HepG2 (cell line): ENCODE measurements around the gene TMEM44. TPM values are rescaled to one million over a fixed set of nuclear protein-coding genes. Genes with fewer than 3 reads are reported as not detected.

ENCODE experiments used
- ATAC-seq: fragments of 200-7000 bp; cut with Tn5 transposase; 3 replicates; pipeline ENCODE4 v1.9.1; 2020; ENCODE audit warnings: mild to moderate bottlenecking, moderate library complexity
- BruUV-seq: library from RNA; stranded (reverse); fragments of 400-500 nt; replicated peaks from 2 replicates; lab custom pipeline; 2021; lab: Mats Ljungman, UMichigan
- CTCF ChIA-PET: fragments of 300-600 bp; formaldehyde crosslinking; extraction: SDS; loops from one replicate; lab custom pipeline; 2021; ENCODE audit warnings: low total read pairs, inconsistent platforms, low intra/inter-chr PET ratio; lab: Yijun Ruan, JAX
- POLR2A ChIA-PET: fragments of 350-600 bp; sonication (Branson Sonifier 250); formaldehyde crosslinking; loops from one replicate; lab custom pipeline; 2020; ENCODE audit warnings: antibody characterized with exemption, inconsistent platforms; lab: Yijun Ruan, JAX
- DNase-seq: peaks from one replicate; pipeline ENCODE4 v3.0.0-alpha.2; 2015; ENCODE audit warnings: low spot score
- FAIRE-seq: peaks from 3 replicates; lab custom pipeline; 2011; peaks lifted over from hg19 to GRCh38; lab: Jason Lieb, UNC
- H2AFZ ChIP-seq: one replicate; pipeline ENCODE4 v1.6.1; 2011; ENCODE audit warnings: low read length, inconsistent platforms
- H3K27ac ChIP-seq: fragments of 300-600 bp; 3 replicates; pipeline ENCODE4 v1.8.0; 2011; ENCODE audit warnings: mixed run types, mild to moderate bottlenecking, mixed read lengths, low read length, inconsistent platforms; ENCODE audit not compliant: insufficient read depth; ENCODE audit errors: extremely low read length
- H3K27me3 ChIP-seq, 2 experiments: fragments of 200-600 bp in 1 of 2; 2 replicates in 1 of 2; 3 replicates in 1 of 2; pipeline versions ENCODE4 v1.6.0 to v1.8.0; 2011; ENCODE audit warnings: low read length in 2 of 2, mild to moderate bottlenecking in 2 of 2, moderate library complexity in 2 of 2, inconsistent platforms in 1 of 2; ENCODE audit not compliant: insufficient read depth in 2 of 2, control insufficient read depth in 1 of 2
- H3K36me3 ChIP-seq, 2 experiments: fragments of 200-600 bp in 1 of 2; replicated peaks in 1 of 2; 2 replicates in 1 of 2; 3 replicates in 1 of 2; pipeline versions ENCODE4 v1.5.1 to v1.8.0; 2011; ENCODE audit warnings: low read length in 2 of 2, inconsistent platforms in 1 of 2; ENCODE audit not compliant: insufficient read depth in 2 of 2, control insufficient read depth in 1 of 2
- H3K4me1 ChIP-seq: 2 replicates; pipeline ENCODE4 v1.5.1; 2012; ENCODE audit warnings: low read length, inconsistent platforms; ENCODE audit not compliant: insufficient read depth
- H3K4me2 ChIP-seq: 2 replicates; pipeline ENCODE4 v1.6.0; 2011; ENCODE audit warnings: low read depth, low read length, inconsistent platforms
- H3K4me3 ChIP-seq, 3 experiments: fragments of 200-600 bp in 1 of 3; sonication (generic), shearing (Covaris generic) in 1 of 3; replicated peaks in 1 of 3; 2 replicates each; pipeline ENCODE4 v1.5.1; 2011 to 2016; ENCODE audit warnings: low read length in 3 of 3, inconsistent platforms in 2 of 3, low read depth in 2 of 3, mild to moderate bottlenecking in 2 of 3, control low read depth in 1 of 3, mixed read lengths in 1 of 3; ENCODE audit not compliant: insufficient read depth in 1 of 3
- H3K79me2 ChIP-seq: one replicate; pipeline ENCODE4 v1.6.1; 2011; ENCODE audit warnings: low read length, inconsistent platforms; ENCODE audit not compliant: insufficient read depth
- H3K9ac ChIP-seq: 2 replicates; pipeline ENCODE4 v1.6.0; 2011; ENCODE audit warnings: mild to moderate bottlenecking, low read depth, low read length, inconsistent platforms; ENCODE audit not compliant: insufficient read depth
- H3K9me3 ChIP-seq: 2 replicates; pipeline ENCODE4 v1.5.1; 2012; ENCODE audit warnings: mild to moderate bottlenecking, low read length
- H4K20me1 ChIP-seq: 2 replicates; pipeline ENCODE4 v1.6.0; 2011; ENCODE audit warnings: inconsistent platforms, mild to moderate bottlenecking, low read length, moderate library complexity; ENCODE audit not compliant: insufficient read depth
- BRD4 ChIP-seq: sonication (generic); formaldehyde crosslinking; IDR thresholded peaks from 2 replicates; pipeline ENCODE4 v1.4.0; 2020; ENCODE audit warnings: missing genetic modification reagents
- CSRNP1 ChIP-seq: sonication (generic); formaldehyde crosslinking; IDR thresholded peaks from 2 replicates; pipeline ENCODE4 v1.8.1; 2023; ENCODE audit warnings: mild to moderate bottlenecking, missing genetic modification reagents
- HDAC1 ChIP-seq: sonication (generic); formaldehyde crosslinking; IDR thresholded peaks from 2 replicates; pipeline ENCODE4 v1.5.1; 2020; ENCODE audit warnings: mild to moderate bottlenecking, missing genetic modification reagents
- NFE2L1 ChIP-seq: sonication (generic); formaldehyde crosslinking; IDR thresholded peaks from 2 replicates; pipeline ENCODE4 v1.4.0; 2020; ENCODE audit warnings: missing genetic modification reagents, mild to moderate bottlenecking, borderline replicate concordance
- NFIC ChIP-seq: IDR thresholded peaks from 2 replicates; pipeline ENCODE4 v1.6.1; 2012; ENCODE audit warnings: mild to moderate bottlenecking, low read length, inconsistent platforms
- PRDM15 ChIP-seq: sonication (generic); formaldehyde crosslinking; IDR thresholded peaks from 2 replicates; pipeline ENCODE4 v1.4.0; 2020; ENCODE audit warnings: missing genetic modification reagents
- SMC3 ChIP-seq: IDR thresholded peaks from 2 replicates; pipeline ENCODE4 v1.6.1; 2011; ENCODE audit warnings: low read length, improper control_type of control experiment
- TOPORS ChIP-seq: sonication (generic); formaldehyde crosslinking; IDR thresholded peaks from 2 replicates; pipeline ENCODE4 v1.8.0; 2023; ENCODE audit warnings: mild to moderate bottlenecking, missing genetic modification reagents
- U2AF2 ChIP-seq: fragments of 200-400 bp; formaldehyde crosslinking; IDR thresholded peaks from 2 replicates; pipeline ENCODE4 v1.6.1; 2017; ENCODE audit warnings: low read depth, mild to moderate bottlenecking, low read length
- ZFP1 ChIP-seq: IDR thresholded peaks from 2 replicates; pipeline ENCODE4 v1.6.1; 2016
- ZNF512B ChIP-seq: sonication (generic); formaldehyde crosslinking; IDR thresholded peaks from 2 replicates; pipeline ENCODE4 v1.5.1; 2020; ENCODE audit warnings: missing genetic modification reagents, mild to moderate bottlenecking, borderline replicate concordance
- ZNF543 ChIP-seq: sonication (generic); formaldehyde crosslinking; IDR thresholded peaks from 2 replicates; pipeline ENCODE4 v1.4.0; 2020; ENCODE audit warnings: mild to moderate bottlenecking, missing genetic modification reagents
- ZNF552 ChIP-seq: sonication (generic); formaldehyde crosslinking; IDR thresholded peaks from 2 replicates; pipeline ENCODE4 v1.9.0; 2022; ENCODE audit warnings: missing genetic modification reagents, mild to moderate bottlenecking, borderline replicate concordance
- ZNF746 ChIP-seq: sonication (generic); formaldehyde crosslinking; IDR thresholded peaks from 2 replicates; pipeline ENCODE4 v1.8.0; 2022; ENCODE audit warnings: mild to moderate bottlenecking, missing genetic modification reagents
- WGBS: methylation state at CpG from one replicate; pipeline ENCODE4 v1.1.6; 2017; ENCODE audit warnings: low lambda C conversion rate; 5-methylcytosine and 5-hydroxymethylcytosine counted together
- in situ Hi-C: cut with HindIII; loops from 2 replicates; pipeline ENCODE4 v1.10.0; 2017; ENCODE audit warnings: low pct_unique_long_range_greater_than_20kb; ENCODE audit not compliant: extremely low pct_ligation_motif_present
- intact Hi-C: fragments of 100-400 bp; cut with micrococcal nuclease; formaldehyde crosslinking; loops from one replicate; pipeline ENCODE4 v1.10.0; 2022; ENCODE audit not compliant: unreplicated experiment
- polyA plus RNA-seq, 8 experiments: library from polyadenylated mRNA; depleted of rRNA in 3 of 8; stranded (reverse) in 7 of 8; unstranded in 1 of 8; fragments of >200 nt; fragmentation: Illumina TruSeq in 4 of 8; extraction: Trizol in 4 of 8; gene quantifications; 2 replicates each; pipeline versions ENCODE4 v1.2.1 to v1.2.3, GENCODE V29; 2011 to 2016; ENCODE audit warnings: low read depth in 4 of 8, missing spikeins in 1 of 8, mixed read lengths in 1 of 8; ENCODE audit not compliant: insufficient read depth in 1 of 8
- total RNA-seq, 5 experiments: library from RNA; depleted of rRNA; stranded (reverse); fragments of >200 nt; fragmentation: Illumina TruSeq; extraction: Trizol; gene quantifications; 2 replicates each; pipeline ENCODE4 v1.2.3, GENCODE V29; 2016; ENCODE audit warnings: low read depth in 1 of 5

TMEM44 gene
- total and polyA plus RNA-seq, 2 of the 13 experiments (the other 11 are each of a cell fraction or from before 2014, with no cell fraction given) = 7.3 to 13.8 TPM

DNA sequence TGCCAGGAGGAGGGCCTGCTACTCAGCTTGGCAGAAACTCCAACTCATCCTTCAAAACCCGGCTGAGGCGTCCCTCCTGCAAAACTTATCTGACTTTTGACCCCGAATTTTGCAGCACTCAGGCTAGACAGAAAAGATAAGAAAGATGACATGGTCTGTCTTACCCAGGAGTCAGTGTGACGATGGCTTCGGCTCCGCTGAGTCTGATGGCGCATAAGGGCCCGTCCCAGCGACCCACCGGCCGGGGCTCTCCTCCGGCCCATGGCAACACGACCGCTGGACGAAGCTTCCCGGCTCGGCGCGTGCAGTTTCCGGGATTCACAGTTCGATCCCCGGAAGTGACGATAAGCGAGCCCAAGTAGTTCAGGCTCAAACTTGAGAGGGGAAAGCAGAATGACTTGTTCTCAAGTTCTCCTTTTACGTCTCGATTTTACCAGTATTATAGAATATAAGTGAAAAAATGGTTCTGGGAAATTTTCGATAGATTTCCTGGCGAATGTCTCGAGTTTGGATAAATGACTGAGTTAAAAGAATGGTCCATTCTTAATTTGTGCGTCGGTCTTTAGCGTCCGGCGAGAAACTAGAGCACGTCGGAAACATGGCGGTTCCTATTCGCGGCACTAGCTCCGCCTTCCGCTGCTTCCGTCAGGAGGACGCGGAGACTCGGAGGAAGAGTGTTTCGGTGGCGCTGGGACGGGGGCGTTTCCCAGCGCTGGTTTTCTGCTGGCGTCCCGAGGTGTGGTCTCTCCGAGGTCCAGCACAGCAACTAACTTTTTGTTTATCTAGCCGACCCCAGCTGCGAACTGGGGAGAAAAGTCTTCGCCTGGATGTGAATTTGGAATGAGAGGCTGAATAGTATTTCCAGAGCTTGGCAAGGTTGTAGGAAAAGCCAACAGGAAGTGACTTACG lies 38.9 kb upstream of the TMEM44 start, which contains the start of gene LSG1:
LSG1 (minus strand) TSS at position 292 of the 909 bp plus-strand sequence; CDS start at position 263, 29 bp downstream.
- intact Hi-C loops = loop anchor here (1.0 to 2.0 kb wide), 2 partner anchors 434 to 589 kb away; no protein-coding TSS in a partner anchor
- Histone ChIP-seq H3K4me3 (peak within 1 kb of the TSS; percentile 79 to 85 (median 84)), H3K4me2 (peak within 1 kb of the TSS; percentile 80), H3K9ac (peak within 1 kb of the TSS; percentile 76), H2AFZ (peak within 1 kb of the TSS; percentile 84), H3K27ac (peak within 1 kb of the TSS; percentile 81), H3K4me1 (peaks cover 43% of the 10 kb centered on the region), H4K20me1 (no peaks in the 10 kb centered on the region), H3K36me3 (peaks cover 2 to 9% of the 10 kb centered on the region in 2 experiments; a peak in 4 of 5 replicates), H3K27me3 (peaks cover 0 to 3% of the 10 kb centered on the region in 2 experiments; a peak in 1 of 5 replicates), H3K9me3 (no peaks in the 10 kb centered on the region), H3K79me2 (peaks cover 19% of the 10 kb centered on the region)
- POLR2A ChIA-PET = interaction anchor here (0.8 to 2.4 kb wide), 18 partner anchors 11 to 871 kb away, joined by 3 to 19 read pairs (median 4); partner anchors contain the start of genes FAM43A, PPP1R2 and XXYLT1
- under 1% methylated on average over 56 of the region's 57 CpGs for WGBS
- BruUV-seq = no TSS peak
- in situ Hi-C loops = loop anchor here (5.0 kb wide), 1 partner anchor 585 kb away; no protein-coding TSS in a partner anchor
- ATAC-seq (peak; percentile 93), FAIRE-seq (peak; percentile 80), DNase-seq (peak; percentile 90)
- CTCF ChIA-PET = interaction anchor here (0.7 to 2.1 kb wide), 3 partner anchors 11 to 600 kb away, joined by 3 to 16 read pairs (median 5); no protein-coding TSS in a partner anchor
- peak; percentile 67; the same call in 1 of the 2 replicates for TF ChIP-seq NFIC
- TF ChIP-seq ZNF512B (CRISPR knock-in tag) = 0 out of 2 replicates have a peak, but pooled peaks have one; percentile 53
- no peak for TF ChIP-seq U2AF2
- TF ChIP-seq HDAC1 (CRISPR knock-in tag) = peak; percentile 95
- TF ChIP-seq CSRNP1 (CRISPR knock-in tag) = no peak
- TF ChIP-seq SMC3 = no peak
- no peak for TF ChIP-seq PRDM15 (CRISPR knock-in tag)
- TF ChIP-seq ZNF552 (CRISPR knock-in tag) = no peak; the same call in 1 of the 2 replicates
- no peak for TF ChIP-seq ZNF746 (CRISPR knock-in tag)
- TF ChIP-seq BRD4 (CRISPR knock-in tag) = no peak
- TF ChIP-seq ZNF543 (CRISPR knock-in tag) = no peak
- TF ChIP-seq ZFP1 (CRISPR knock-in tag) = peak; percentile 26; the same call in 1 of the 2 replicates
- no peak for TF ChIP-seq NFE2L1 (CRISPR knock-in tag)
- TF ChIP-seq TOPORS (CRISPR knock-in tag) = no peak; the same call in 1 of the 2 replicates
